Activated naive CD4-positive, alpha-beta T cell treated with anti-CD3 and anti-CD28 coated beads for 36 hours (primary cell): ENCODE data around the gene LRIT1. TPM values are rescaled to one million over a fixed set of nuclear protein-coding genes. Genes with fewer than 3 reads are reported as not detected.

ENCODE experiments used
- CTCF ChIA-PET: fragments of 350-600 bp; sonication (Branson Sonifier 250); formaldehyde crosslinking; loops from one replicate; lab custom pipeline; 2021; ENCODE audit warnings: antibody characterized with exemption; lab: Charles Lee
- DNase-seq: peaks from one replicate; pipeline ENCODE4 v3.0.0-alpha.2; 2020
- H3K27ac Mint-ChIP-seq: one replicate; pipeline ENCODE4 v1.8.0; 2021; ENCODE audit warnings: mild to moderate bottlenecking, mixed read lengths
- H3K27me3 Mint-ChIP-seq: one replicate; pipeline ENCODE4 v1.8.0; 2021; ENCODE audit warnings: low read depth, mixed read lengths
- H3K36me3 Mint-ChIP-seq: one replicate; pipeline ENCODE4 v1.8.0; 2021; ENCODE audit warnings: low read depth, mixed read lengths
- H3K4me1 Mint-ChIP-seq: one replicate; pipeline ENCODE4 v1.8.0; 2021; ENCODE audit warnings: low read depth, mixed read lengths
- H3K4me3 Mint-ChIP-seq: one replicate; pipeline ENCODE4 v1.8.0; 2021; ENCODE audit warnings: mild to moderate bottlenecking, moderate library complexity, mixed read lengths
- H3K9me3 Mint-ChIP-seq: one replicate; pipeline ENCODE4 v1.8.0; 2021; ENCODE audit warnings: mixed read lengths
- intact Hi-C: fragments of 100-400 bp; cut with micrococcal nuclease; formaldehyde crosslinking; loops from one replicate; pipeline ENCODE4 v1.15.1; 2023
- total RNA-seq, 2 experiments: library from RNA; stranded (reverse); gene quantifications; one replicate each; pipeline ENCODE4 v1.2.3, GENCODE V29; 2021

Gene LRIT1
- total RNA-seq, 2 experiments from 2014 or later = not detected

DNA sequence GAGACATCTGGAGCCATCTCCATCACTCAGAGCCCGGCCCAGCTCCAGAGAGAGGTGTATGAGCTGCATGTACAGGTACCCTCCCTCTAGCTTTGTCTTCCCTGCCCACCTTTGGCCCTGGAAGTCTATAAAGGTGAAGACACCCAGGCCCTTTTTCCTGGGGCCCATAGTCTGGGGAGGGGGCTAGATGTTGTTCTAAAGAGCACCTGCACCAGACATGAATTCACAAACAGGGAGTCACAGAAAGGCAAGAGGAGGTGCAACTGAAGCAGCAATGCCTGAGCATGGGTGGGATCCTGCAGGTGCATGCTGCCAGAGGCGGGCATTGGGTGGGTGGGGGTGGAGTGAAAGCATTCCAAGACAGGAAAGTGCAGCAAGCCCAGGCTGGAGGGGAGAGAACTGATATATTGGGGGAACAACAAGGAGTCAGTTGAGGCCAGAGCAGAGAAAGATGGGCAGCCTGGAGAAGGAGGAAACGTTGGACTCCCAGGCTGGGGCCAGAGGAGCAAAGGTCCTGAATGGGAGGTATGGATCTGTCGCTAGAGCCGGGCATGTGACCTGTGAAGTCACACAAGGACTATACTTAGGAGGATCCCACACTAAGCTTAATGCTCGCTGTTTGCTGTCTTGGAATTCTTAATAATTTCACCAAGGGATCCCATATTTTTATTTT is 35.4 kb downstream of the LRIT1 start:
- H3K27ac Mint-ChIP-seq = no peak overlapping the region
- H3K9me3 Mint-ChIP-seq = no peaks in the 10 kb centered on the region
- DNase-seq = no peak
- no peaks in the 10 kb centered on the region for H3K4me1 Mint-ChIP-seq
- intact Hi-C loops = loop anchor here (1.0 to 2.0 kb wide), 4 partner anchors 29 to 147 kb away; no protein-coding TSS in a partner anchor
- no peaks in the 10 kb centered on the region for H3K27me3 Mint-ChIP-seq
- H3K4me3 Mint-ChIP-seq = no peak overlapping the region
- H3K36me3 Mint-ChIP-seq = no peaks in the 10 kb centered on the region
- CTCF ChIA-PET = interaction anchor here (0.6 to 4.7 kb wide), 17 partner anchors 11 to 345 kb away, joined by 3 to 48 read pairs (median 4); partner anchors contain the start of gene GHITM

DNA sequence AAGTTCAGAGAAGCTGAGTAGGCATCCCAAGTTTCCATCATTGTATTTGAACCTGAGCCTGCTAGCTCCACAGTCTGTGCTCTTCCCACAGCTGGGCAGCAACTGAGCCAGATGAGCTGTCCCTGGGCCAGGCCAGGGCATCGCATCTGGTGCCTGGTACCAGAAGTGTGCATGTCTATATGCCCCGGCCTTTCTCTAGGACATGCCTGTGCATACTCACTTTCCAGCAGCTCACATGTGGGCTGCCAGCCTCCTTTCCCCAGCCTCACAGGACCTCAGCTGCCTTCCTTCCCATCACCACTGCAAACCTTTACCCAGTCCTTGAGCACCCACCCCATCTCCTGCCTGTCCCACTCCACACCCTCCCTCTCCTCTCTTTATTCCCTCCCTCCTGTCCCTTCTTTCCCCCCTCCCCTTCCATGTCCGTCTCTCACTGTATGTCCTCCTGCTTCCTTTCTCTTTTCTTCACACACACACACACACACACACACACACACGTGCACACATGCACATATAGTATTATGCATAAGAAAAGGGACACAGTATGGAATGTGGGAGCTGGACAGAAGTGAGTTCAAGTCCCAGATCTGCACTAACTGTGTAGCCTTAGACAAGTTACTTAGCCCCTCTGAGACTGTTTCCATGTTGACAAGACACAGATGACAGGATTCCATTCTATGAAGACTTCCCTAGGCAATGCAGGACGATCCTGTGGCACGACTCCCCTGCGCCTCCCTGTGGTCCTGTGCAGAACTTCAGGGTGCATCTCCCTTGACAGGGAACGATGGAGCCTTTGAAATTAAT is 36.1 kb downstream of the LRIT1 start:
- Mint-ChIP-seq H3K4me1 (no peaks in the 10 kb centered on the region), H3K9me3 (no peaks in the 10 kb centered on the region), H3K4me3 (no peak overlapping the region), H3K36me3 (no peaks in the 10 kb centered on the region), H3K27me3 (no peaks in the 10 kb centered on the region), H3K27ac (no peak overlapping the region)
- CTCF ChIA-PET = interaction anchor here (0.6 to 4.7 kb wide), 21 partner anchors 10 to 346 kb away, joined by 3 to 48 read pairs (median 4); partner anchors contain the start of genes CDHR1 and GHITM
- intact Hi-C loops = loop anchor here (1.0 to 2.0 kb wide), 4 partner anchors 28 to 146 kb away; no protein-coding TSS in a partner anchor
- peak; percentile 86 for DNase-seq

DNA sequence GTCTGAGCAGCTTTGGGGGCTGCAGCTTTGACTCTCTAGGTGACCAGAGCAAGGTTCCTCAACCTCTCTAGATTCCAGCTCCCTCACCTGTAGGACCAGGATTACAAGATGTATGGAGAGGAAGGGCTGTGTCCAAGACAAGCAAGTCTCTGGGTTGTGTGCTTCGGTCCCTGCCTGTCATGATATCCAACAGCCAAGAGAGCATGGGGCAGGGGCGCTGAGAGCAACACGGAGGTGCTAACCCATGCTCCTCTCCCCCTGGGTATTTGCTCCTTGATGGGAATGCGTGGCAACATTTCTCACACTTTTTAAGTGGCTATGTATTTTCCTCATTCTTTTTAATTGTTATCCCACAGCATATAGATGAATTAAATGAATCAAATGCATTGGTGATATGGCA is 36.7 kb downstream of the LRIT1 start:
- Mint-ChIP-seq H3K27ac (no peak overlapping the region), H3K36me3 (no peaks in the 10 kb centered on the region), H3K4me3 (no peak overlapping the region), H3K27me3 (no peaks in the 10 kb centered on the region), H3K9me3 (no peaks in the 10 kb centered on the region), H3K4me1 (no peaks in the 10 kb centered on the region)
- CTCF ChIA-PET = interaction anchor here (0.6 to 4.7 kb wide), 15 partner anchors 10 to 332 kb away, joined by 3 to 48 read pairs (median 4); partner anchors contain the start of genes CDHR1 and GHITM
- intact Hi-C loops = loop anchor here (1.0 to 2.0 kb wide), 4 partner anchors 28 to 145 kb away; no protein-coding TSS in a partner anchor
- DNase-seq = no peak

DNA sequence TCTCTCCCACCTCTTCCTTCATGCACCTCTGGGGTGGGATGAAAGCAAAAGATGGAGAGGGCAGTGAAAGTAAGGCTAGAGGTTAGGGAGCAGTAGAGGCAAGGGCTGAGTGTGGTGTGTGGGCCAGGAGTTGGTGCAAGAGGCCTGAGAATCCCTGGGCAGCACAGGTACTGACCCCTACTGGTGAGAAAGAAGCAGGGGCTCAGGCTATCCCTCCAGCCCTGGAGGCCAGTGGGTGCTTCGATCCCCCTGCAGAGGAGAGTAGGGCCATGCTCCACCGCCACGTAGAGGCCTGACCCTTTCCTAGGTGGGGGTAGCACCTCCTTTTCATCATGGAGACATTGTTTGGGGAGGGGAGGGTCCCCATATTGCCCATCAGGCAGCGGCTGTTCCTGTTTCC is 37.2 kb downstream of the LRIT1 start:
- Mint-ChIP-seq H3K4me1 (no peaks in the 10 kb centered on the region), H3K9me3 (no peaks in the 10 kb centered on the region), H3K4me3 (no peak overlapping the region), H3K27ac (no peak overlapping the region), H3K36me3 (no peaks in the 10 kb centered on the region), H3K27me3 (no peaks in the 10 kb centered on the region)
- intact Hi-C loops = loop anchor here (2.0 kb wide), 1 partner anchor 27 kb away; no protein-coding TSS in a partner anchor
- no peak for DNase-seq
- CTCF ChIA-PET = interaction anchor here (0.6 to 4.7 kb wide), 5 partner anchors 9 to 63 kb away, joined by 3 to 48 read pairs (median 5); partner anchors contain the start of gene CDHR1

DNA sequence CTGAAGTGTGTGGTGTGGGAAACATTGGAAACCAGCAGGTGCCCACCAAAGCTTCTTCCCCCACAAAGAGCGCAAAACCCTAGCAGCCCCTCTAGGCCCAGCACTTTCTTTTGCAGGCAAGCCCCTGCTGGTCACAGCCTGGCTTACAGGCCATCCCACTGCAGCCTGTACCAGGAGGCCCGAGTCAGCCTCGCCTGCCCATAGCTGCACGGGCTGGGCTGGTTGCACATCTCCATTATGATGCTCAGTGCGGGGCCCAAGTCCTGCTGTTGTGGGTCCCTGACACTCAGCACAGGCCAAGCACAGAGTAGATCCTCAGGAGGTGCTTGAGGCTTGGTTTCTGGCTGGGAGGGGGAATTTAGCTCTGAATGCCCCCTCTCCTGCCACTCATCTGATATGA is 39.0 kb downstream of the LRIT1 start:
- DNase-seq = no peak
- intact Hi-C loops = no loop called here
- Mint-ChIP-seq H3K4me1 (no peaks in the 10 kb centered on the region), H3K4me3 (no peak overlapping the region), H3K27me3 (no peaks in the 10 kb centered on the region), H3K9me3 (no peaks in the 10 kb centered on the region), H3K27ac (no peak overlapping the region), H3K36me3 (no peaks in the 10 kb centered on the region)
- CTCF ChIA-PET = interaction anchor here (1.0 to 4.7 kb wide), 4 partner anchors 10 to 54 kb away, joined by 3 to 48 read pairs (median 8); no protein-coding TSS in a partner anchor

DNA sequence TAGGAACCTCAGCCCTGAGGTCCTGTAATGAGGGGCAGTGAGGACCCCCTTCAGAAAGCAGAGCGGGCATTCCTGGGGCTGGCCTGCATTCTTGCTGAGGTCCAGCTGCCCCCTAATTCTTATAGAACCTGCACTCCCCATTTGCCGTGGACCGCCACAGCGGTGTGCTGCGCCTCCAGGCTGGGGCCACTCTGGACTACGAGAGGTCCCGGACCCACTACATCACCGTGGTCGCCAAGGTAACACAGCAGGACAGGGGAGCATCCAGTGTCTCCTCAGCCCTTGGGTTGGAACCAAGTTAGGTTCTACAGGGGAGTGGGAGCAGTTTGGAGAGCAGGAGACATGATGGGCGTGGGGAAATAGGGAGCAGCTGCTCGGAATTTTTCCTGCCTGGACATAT is 39.7 kb downstream of the LRIT1 start:
- CTCF ChIA-PET = interaction anchor here (1.3 to 1.7 kb wide), 2 partner anchors 14 to 54 kb away, joined by 3 to 8 read pairs; no protein-coding TSS in a partner anchor
- Mint-ChIP-seq H3K9me3 (no peaks in the 10 kb centered on the region), H3K4me3 (no peak overlapping the region), H3K4me1 (no peaks in the 10 kb centered on the region), H3K36me3 (no peaks in the 10 kb centered on the region), H3K27ac (no peak overlapping the region), H3K27me3 (peaks cover under 1% of the 10 kb centered on the region)
- no peak for DNase-seq
- intact Hi-C loops = no loop called here

DNA sequence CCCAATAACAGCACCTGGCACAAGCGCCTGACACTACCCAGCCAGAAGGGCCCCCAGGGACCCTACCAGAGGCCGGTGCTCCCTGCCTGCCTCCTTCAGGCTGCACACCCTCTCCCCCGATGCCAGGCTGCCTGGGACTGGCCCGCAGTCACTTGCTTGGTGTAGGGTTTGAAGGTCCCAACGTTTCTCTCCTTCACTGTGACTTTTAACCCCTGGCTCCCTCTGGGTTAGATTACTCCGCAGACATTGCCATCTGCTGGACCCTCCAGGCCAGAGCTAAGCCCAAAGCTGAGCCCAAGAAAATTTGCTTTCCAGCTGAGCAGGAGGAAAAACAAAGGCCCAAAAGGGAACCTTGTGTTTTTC is 40.1 kb downstream of the LRIT1 start:
- CTCF ChIA-PET = interaction anchor here (1.3 to 1.7 kb wide), 3 partner anchors 10 to 53 kb away, joined by 3 to 8 read pairs (median 4); no protein-coding TSS in a partner anchor
- peaks cover 5% of the 10 kb centered on the region for H3K27me3 Mint-ChIP-seq
- intact Hi-C loops = no loop called here
- no peaks in the 10 kb centered on the region for H3K4me1 Mint-ChIP-seq
- DNase-seq = no peak
- no peaks in the 10 kb centered on the region for H3K36me3 Mint-ChIP-seq
- no peaks in the 10 kb centered on the region for H3K9me3 Mint-ChIP-seq
- H3K4me3 Mint-ChIP-seq = no peak overlapping the region
- H3K27ac Mint-ChIP-seq = no peak overlapping the region

DNA sequence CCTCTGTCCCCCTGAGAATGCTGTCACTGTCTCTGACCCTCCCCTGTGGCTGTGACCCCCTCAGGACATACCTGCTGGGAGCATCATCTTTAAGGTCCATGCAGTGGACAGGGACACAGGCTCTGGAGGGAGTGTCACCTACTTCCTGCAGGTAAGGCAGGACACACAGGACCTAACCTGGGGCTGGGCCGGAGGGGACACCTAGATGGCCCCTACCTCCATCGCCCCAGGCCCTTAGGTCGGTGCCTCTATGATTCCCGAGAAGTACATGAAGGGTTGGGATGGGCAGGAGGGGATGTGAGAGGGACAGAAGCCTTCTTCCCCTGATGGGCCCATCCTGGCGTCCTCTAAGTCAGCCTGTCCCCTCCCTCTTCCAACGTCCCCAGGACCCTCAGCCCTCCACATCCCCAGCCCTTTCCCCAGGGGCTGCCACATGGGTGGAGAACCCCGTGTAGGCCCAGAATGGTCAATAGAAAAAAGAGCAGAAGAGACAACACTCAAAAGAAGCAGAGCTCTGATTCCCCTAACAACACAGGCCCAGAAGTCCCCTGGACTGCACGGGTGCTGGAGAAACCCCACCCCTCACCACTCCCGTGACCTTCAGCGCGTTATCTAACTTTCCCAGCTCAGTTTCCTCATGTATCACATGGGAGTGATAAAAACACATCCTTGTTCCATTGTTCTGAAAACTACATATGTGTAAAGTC is 40.7 kb downstream of the LRIT1 start:
- no peaks in the 10 kb centered on the region for H3K9me3 Mint-ChIP-seq
- no peaks in the 10 kb centered on the region for H3K4me1 Mint-ChIP-seq
- no peak for DNase-seq
- H3K27ac Mint-ChIP-seq = no peak overlapping the region
- intact Hi-C loops = no loop called here
- peaks cover 8% of the 10 kb centered on the region for H3K27me3 Mint-ChIP-seq
- CTCF ChIA-PET = interaction anchor here (1.3 to 1.7 kb wide), 3 partner anchors 10 to 53 kb away, joined by 3 to 8 read pairs (median 4); no protein-coding TSS in a partner anchor
- H3K36me3 Mint-ChIP-seq = no peaks in the 10 kb centered on the region
- no peak overlapping the region for H3K4me3 Mint-ChIP-seq

DNA sequence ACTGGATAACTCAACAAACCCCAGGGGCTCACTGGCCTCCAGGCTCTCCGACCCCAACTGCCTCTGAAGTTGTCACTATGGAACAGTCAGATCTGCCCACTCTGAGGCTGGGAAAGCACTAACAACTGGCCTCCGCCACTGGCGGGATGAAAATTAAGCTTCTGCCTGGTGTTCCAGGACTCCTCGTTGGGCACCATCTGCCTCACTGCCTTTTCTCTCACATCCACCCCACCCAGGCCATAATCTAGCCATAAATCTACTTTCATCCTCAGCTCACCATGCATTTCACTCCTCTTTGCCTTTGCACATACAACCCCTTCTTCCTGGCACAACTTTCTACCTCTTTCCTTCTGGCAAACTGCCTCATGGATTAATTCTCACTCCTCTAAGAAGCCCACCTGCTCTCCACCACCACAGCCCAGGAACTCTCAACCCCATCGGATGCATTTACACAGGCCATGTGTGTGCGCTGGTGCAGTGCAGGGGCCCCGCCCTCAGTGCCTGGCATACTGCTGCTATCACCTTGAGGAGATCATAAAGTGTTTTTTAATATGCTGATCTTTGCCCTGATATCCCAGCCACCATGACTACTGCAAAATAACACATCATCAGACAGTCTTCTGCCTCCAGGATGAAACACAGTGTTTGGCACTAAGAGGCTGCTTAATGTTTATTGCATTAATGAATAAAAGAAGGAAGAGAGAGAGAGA is 43.0 kb downstream of the LRIT1 start:
- Mint-ChIP-seq H3K4me3 (no peak overlapping the region), H3K36me3 (no peaks in the 10 kb centered on the region), H3K27me3 (peaks cover 12% of the 10 kb centered on the region), H3K4me1 (no peaks in the 10 kb centered on the region), H3K9me3 (no peaks in the 10 kb centered on the region), H3K27ac (no peak overlapping the region)
- DNase-seq = no peak
- intact Hi-C loops = no loop called here
- CTCF ChIA-PET = no interaction called here

DNA sequence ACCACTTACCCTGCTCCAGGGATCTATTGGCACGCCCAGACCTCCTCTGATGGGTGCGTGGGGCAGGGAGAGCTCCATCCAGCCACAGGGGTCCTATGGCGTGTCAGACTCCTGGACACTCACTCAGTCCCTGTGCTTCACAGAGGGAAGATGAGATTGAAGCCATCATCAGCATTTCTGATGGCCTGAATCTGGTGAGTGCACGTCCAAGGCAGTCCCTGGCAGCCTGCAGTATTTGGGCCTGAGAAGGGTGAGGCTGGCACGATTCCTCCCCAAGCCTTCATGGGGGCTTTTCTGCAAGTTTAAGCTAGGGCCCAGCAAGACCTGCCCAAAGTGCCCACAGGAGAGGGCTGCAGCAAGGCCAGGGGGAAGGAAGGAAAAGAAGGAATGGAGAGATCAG is 43.7 kb downstream of the LRIT1 start:
- H3K27ac Mint-ChIP-seq = no peak overlapping the region
- peaks cover 12% of the 10 kb centered on the region for H3K27me3 Mint-ChIP-seq
- H3K36me3 Mint-ChIP-seq = no peaks in the 10 kb centered on the region
- intact Hi-C loops = no loop called here
- no peak for DNase-seq
- H3K9me3 Mint-ChIP-seq = no peaks in the 10 kb centered on the region
- no peaks in the 10 kb centered on the region for H3K4me1 Mint-ChIP-seq
- CTCF ChIA-PET = no interaction called here
- H3K4me3 Mint-ChIP-seq = no peak overlapping the region

DNA sequence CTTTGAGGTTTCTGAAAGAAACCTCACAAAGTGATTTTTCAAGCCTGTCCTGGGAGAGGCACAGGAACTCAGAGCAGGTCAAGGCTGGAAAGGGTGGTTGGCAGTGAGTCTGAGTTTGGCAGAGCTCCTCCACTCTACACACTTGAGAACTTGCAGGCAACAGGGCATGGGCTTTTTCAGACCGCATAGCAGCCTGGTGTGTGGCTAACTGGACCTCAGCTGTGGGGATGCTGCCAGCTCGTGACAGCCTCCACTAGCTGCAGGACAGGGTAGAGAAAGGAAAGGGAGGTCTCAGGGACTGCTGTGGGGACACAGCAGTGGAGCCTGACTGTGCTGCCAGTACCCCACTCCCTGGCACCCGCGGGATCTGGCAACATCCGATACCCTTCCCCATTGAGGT is 44.4 kb downstream of the LRIT1 start:
- H3K27me3 Mint-ChIP-seq = peaks cover 12% of the 10 kb centered on the region
- H3K36me3 Mint-ChIP-seq = no peaks in the 10 kb centered on the region
- no peak for DNase-seq
- no peaks in the 10 kb centered on the region for H3K4me1 Mint-ChIP-seq
- no peak overlapping the region for H3K27ac Mint-ChIP-seq
- H3K9me3 Mint-ChIP-seq = no peaks in the 10 kb centered on the region
- no peak overlapping the region for H3K4me3 Mint-ChIP-seq
- intact Hi-C loops = no loop called here
- CTCF ChIA-PET = no interaction called here
